Measurements from ENCODE around the gene MEIOC. TPM values are rescaled to one million over a fixed set of nuclear protein-coding genes. Genes with fewer than 3 reads are reported as not detected.
A peak's percentile ranks its signal among the peaks of the same experiment; 100 is the strongest.

Gene MEIOC
- total and polyA plus RNA-seq, 4 donors: 0.02 to 0.08 TPM; not detected in 2

- Histone ChIP-seq H3K27me3 (ENCODE audit: control insufficient read depth in 3 of 3, insufficient read depth in 3 of 3, low read length in 2 of 3) (no peaks in the 10 kb centered on the region), H3K9ac (ENCODE audit: insufficient read depth in 1 of 2, low read length in 2 of 2) (peak overlapping the region in 1 of 2 donors; percentile 42), H3K27ac (ENCODE audit: low read depth in 1 of 2, low read length in 1 of 2) (peak overlapping the region in 1 of 2 donors; percentile 56), H3K9me3 (ENCODE audit: control insufficient read depth in 4 of 4, insufficient read depth in 3 of 4, low read length in 3 of 4) (peaks cover 0 to 2% (median 0%) of the 10 kb centered on the region in 4 donors), H3K4me3 (no peak overlapping the region), H3K4me1 (ENCODE audit: control insufficient read depth in 5 of 5, insufficient read depth in 5 of 5, low read length in 5 of 5) (peaks cover 0 to 11% (median 0%) of the 10 kb centered on the region in 5 donors), H3K36me3 (ENCODE audit: control insufficient read depth in 4 of 4, insufficient read depth in 4 of 4, low read length in 4 of 4) (no peaks in the 10 kb centered on the region)
- no peak for TF ChIP-seq CTCF (IDR thresholded peaks at IDR 0.05; ENCODE audit: control extremely low read depth, extremely low read depth)
- ATAC-seq (ENCODE audit: insufficient read depth, low FRiP score) (no peak), DNase-seq (peak; percentile 85 to 86 (median 86))
- 60 to 63% methylated on average over 34 of the region's 34 CpGs for WGBS, 2 donors
Measured at GRCh38 chr17:44628243-44629188, 27.8 kb upstream of the MEIOC start.

GRCh38 chr17:44629314-44629713 is 27.0 kb upstream of the MEIOC start:
- no peak overlapping the region for H3K27ac ChIP-seq (ENCODE audit: low read depth in 1 of 2, low read length in 1 of 2)
- peaks cover 0 to 2% (median 0%) of the 10 kb centered on the region in 4 donors for H3K9me3 ChIP-seq (ENCODE audit: control insufficient read depth in 4 of 4, insufficient read depth in 3 of 4, low read length in 3 of 4)
- no peak overlapping the region for H3K9ac ChIP-seq (ENCODE audit: insufficient read depth in 1 of 2, low read length in 2 of 2)
- peaks cover 0 to 11% (median 0%) of the 10 kb centered on the region in 5 donors for H3K4me1 ChIP-seq (ENCODE audit: control insufficient read depth in 5 of 5, insufficient read depth in 5 of 5, low read length in 5 of 5)
- H3K36me3 ChIP-seq (ENCODE audit: control insufficient read depth in 4 of 4, insufficient read depth in 4 of 4, low read length in 4 of 4): no peaks in the 10 kb centered on the region
- DNase-seq (no peak), ATAC-seq (ENCODE audit: insufficient read depth, low FRiP score) (no peak)
- TF ChIP-seq CTCF (IDR thresholded peaks at IDR 0.05; ENCODE audit: control extremely low read depth, extremely low read depth): no peak
- 90 to 94% methylated on average over 13 of the region's 13 CpGs for WGBS, 2 donors
- H3K4me3 ChIP-seq: no peak overlapping the region
- H3K27me3 ChIP-seq (ENCODE audit: control insufficient read depth in 3 of 3, insufficient read depth in 3 of 3, low read length in 2 of 3): no peaks in the 10 kb centered on the region

- H3K9me3 ChIP-seq (ENCODE audit: control insufficient read depth in 4 of 4, insufficient read depth in 3 of 4, low read length in 3 of 4): peaks cover 0 to 2% (median 0%) of the 10 kb centered on the region in 4 donors
- H3K27me3 ChIP-seq (ENCODE audit: control insufficient read depth in 3 of 3, insufficient read depth in 3 of 3, low read length in 2 of 3): no peaks in the 10 kb centered on the region
- no peak overlapping the region for H3K9ac ChIP-seq (ENCODE audit: insufficient read depth in 1 of 2, low read length in 2 of 2)
- no peak for TF ChIP-seq CTCF (IDR thresholded peaks at IDR 0.05; ENCODE audit: control extremely low read depth, extremely low read depth)
- no peak overlapping the region for H3K27ac ChIP-seq (ENCODE audit: low read depth in 1 of 2, low read length in 1 of 2)
- peaks cover 0 to 11% (median 0%) of the 10 kb centered on the region in 5 donors for H3K4me1 ChIP-seq (ENCODE audit: control insufficient read depth in 5 of 5, insufficient read depth in 5 of 5, low read length in 5 of 5)
- DNase-seq: no peak
- no peak for ATAC-seq (ENCODE audit: insufficient read depth, low FRiP score)
- WGBS, 2 donors: 82 to 93% methylated on average over 4 of the region's 4 CpGs
- no peak overlapping the region for H3K4me3 ChIP-seq
- H3K36me3 ChIP-seq (ENCODE audit: control insufficient read depth in 4 of 4, insufficient read depth in 4 of 4, low read length in 4 of 4): no peaks in the 10 kb centered on the region
Measured at GRCh38 chr17:44630703-44631102, 25.6 kb upstream of the MEIOC start.

Data from lung (tissue), 12 donors.